ENCODE measurements around the gene USP35. TPM values are rescaled to one million over a fixed set of nuclear protein-coding genes. Genes with fewer than 3 reads are reported as not detected.

Gene USP35
- total RNA-seq, 1 experiment from 2014 or later, result 11.8 TPM

GRCh38 chr11:78164471-78164870, 24.2 kb upstream of the USP35 start:
- ChIA-PET POLR2A (interaction anchor here (0.6 kb wide), 1 partner anchor 50 kb away, joined by 5 read pairs; no protein-coding TSS in a partner anchor), CTCF (no interaction called here)
- no peaks in the 10 kb centered on the region for H3K4me1 ChIP-seq (ENCODE audit: control insufficient read depth, insufficient read depth, low read length)
- intact Hi-C loops (cut with micrococcal nuclease; ENCODE audit: unreplicated experiment), result no loop called here
- DNase-seq (ENCODE audit: low read depth, low spot score), result no peak
- H3K36me3 ChIP-seq (ENCODE audit: control insufficient read depth, insufficient read depth, low read length), result no peaks in the 10 kb centered on the region
- no peak overlapping the region for H3K27ac ChIP-seq (ENCODE audit: low read length)
- H3K9me3 ChIP-seq (ENCODE audit: control insufficient read depth, insufficient read depth, low read depth, low read length), result no peaks in the 10 kb centered on the region
- no peak for ATAC-seq
- no peak overlapping the region for H3K4me3 ChIP-seq (ENCODE audit: low read depth in 2 of 2, low read length in 2 of 2)
- in situ Hi-C loops (cut with HindIII; ENCODE audit: low pct_unique_long_range_greater_than_20kb, low sequenced_read_pairs), result no loop called here
- no peak for TF ChIP-seq SIN3A (IDR thresholded peaks at IDR 0.05; ENCODE audit: borderline replicate concordance, insufficient read depth, low read depth, low read length)
- TF ChIP-seq TCF7L2 (IDR thresholded peaks at IDR 0.05; ENCODE audit: low read depth, low read length), result no peak
- no peak for TF ChIP-seq REST (IDR thresholded peaks at IDR 0.05; ENCODE audit: insufficient read depth in 1 of 2, low read depth in 2 of 2, low read length in 1 of 2)
- no peak for TF ChIP-seq CTCF (IDR thresholded peaks at IDR 0.05)
- no peak for TF ChIP-seq POLR2AphosphoS5 (IDR thresholded peaks at IDR 0.05; ENCODE audit: low read depth, low read length)
- H3K27me3 ChIP-seq (ENCODE audit: control insufficient read depth, insufficient read depth, low read length), result no peaks in the 10 kb centered on the region
- BruUV-seq (replicated peaks), result no TSS peak

- in situ Hi-C loops (cut with HindIII; ENCODE audit: low pct_unique_long_range_greater_than_20kb, low sequenced_read_pairs), result no loop called here
- CTCF ChIA-PET, result no interaction called here
- ATAC-seq (no peak), DNase-seq (ENCODE audit: low read depth, low spot score) (no peak)
- intact Hi-C loops (cut with micrococcal nuclease; ENCODE audit: unreplicated experiment), result no loop called here
- no peak overlapping the region for H3K27ac ChIP-seq (ENCODE audit: low read length)
- no peaks in the 10 kb centered on the region for H3K9me3 ChIP-seq (ENCODE audit: control insufficient read depth, insufficient read depth, low read depth, low read length)
- H3K36me3 ChIP-seq (ENCODE audit: control insufficient read depth, insufficient read depth, low read length), result no peaks in the 10 kb centered on the region
- no peak for TF ChIP-seq TCF7L2 (IDR thresholded peaks at IDR 0.05; ENCODE audit: low read depth, low read length)
- TF ChIP-seq REST (IDR thresholded peaks at IDR 0.05; ENCODE audit: insufficient read depth in 1 of 2, low read depth in 2 of 2, low read length in 1 of 2), result no peak
- no peak for TF ChIP-seq POLR2AphosphoS5 (IDR thresholded peaks at IDR 0.05; ENCODE audit: low read depth, low read length)
- TF ChIP-seq CTCF (IDR thresholded peaks at IDR 0.05), result no peak
- TF ChIP-seq SIN3A (IDR thresholded peaks at IDR 0.05; ENCODE audit: borderline replicate concordance, insufficient read depth, low read depth, low read length), result no peak
- no TSS peak for BruUV-seq (replicated peaks)
- H3K27me3 ChIP-seq (ENCODE audit: control insufficient read depth, insufficient read depth, low read length), result no peaks in the 10 kb centered on the region
- no peaks in the 10 kb centered on the region for H3K4me1 ChIP-seq (ENCODE audit: control insufficient read depth, insufficient read depth, low read length)
- POLR2A ChIA-PET, result interaction anchor here (0.6 kb wide), 1 partner anchor 270 kb away, joined by 4 read pairs; no protein-coding TSS in a partner anchor
- H3K4me3 ChIP-seq (ENCODE audit: low read depth in 2 of 2, low read length in 2 of 2), result no peak overlapping the region
Observed at GRCh38 chr11:78166855-78167469, 21.8 kb upstream of the USP35 start.

All from Panc1 (cell line).